GM18907 (cell line): ENCODE data around the gene CAPSL.
A peak's percentile ranks its signal among the peaks of the same experiment; 100 is the strongest.
"Not testable (repeated sequence)": the region's sequence is repeated elsewhere in the genome, so short reads cannot be mapped to it uniquely, and the experiment has no call there.

Source experiments
- ATAC-seq: cut with Tn5 transposase; IDR thresholded peaks from one replicate; pipeline ENCODE4 v1.9.1; 2021; ENCODE audit warnings: mild to moderate bottlenecking, moderate library complexity; ENCODE audit not compliant: unreplicated experiment

The CAPSL gene

GRCh38 chr5:35908228-35908627 lies 30.2 kb downstream of the CAPSL start:
- no peak for ATAC-seq

GRCh38 chr5:35904443-35905132 lies 33.8 kb downstream of the CAPSL start:
- ATAC-seq = peak; percentile 64

GRCh38 chr5:35903631-35904203 lies 34.7 kb downstream of the CAPSL start:
- ATAC-seq = no peak

GRCh38 chr5:35902046-35902672 lies 36.3 kb downstream of the CAPSL start:
- peak; percentile 64 for ATAC-seq

GRCh38 chr5:35900972-35901695 lies 37.3 kb downstream of the CAPSL start:
- ATAC-seq = no peak

- no peak for ATAC-seq
These were observed 38.6 kb downstream of the CAPSL start for GRCh38 chr5:35899800-35900199.

- no peak for ATAC-seq
These were observed 39.3 kb downstream of the CAPSL start for GRCh38 chr5:35898952-35899660.

GRCh38 chr5:35894131-35894530 lies 44.3 kb downstream of the CAPSL start:
- ATAC-seq = no peak

- ATAC-seq = not testable (repeated sequence)
These were observed 45.6 kb downstream of the CAPSL start for GRCh38 chr5:35892799-35893198.

- ATAC-seq = no peak
These were observed 48.1 kb downstream of the CAPSL start for GRCh38 chr5:35890021-35891020.

GRCh38 chr5:35887321-35888100 lies 50.9 kb downstream of the CAPSL start:
- no peak for ATAC-seq

GRCh38 chr5:35886381-35886780 lies 52.0 kb downstream of the CAPSL start:
- ATAC-seq = no peak

GRCh38 chr5:35884773-35885172 lies 53.6 kb downstream of the CAPSL start:
- ATAC-seq = no peak

GRCh38 chr5:35884191-35884769 lies 54.1 kb downstream of the CAPSL start:
- peak; percentile 54 for ATAC-seq

- ATAC-seq = no peak
These were observed 56.7 kb downstream of the CAPSL start for GRCh38 chr5:35881758-35882157.

- ATAC-seq = no peak
These were observed 58.3 kb downstream of the CAPSL start for GRCh38 chr5:35880156-35880555.

- no peak for ATAC-seq
These were observed 58.8 kb downstream of the CAPSL start for GRCh38 chr5:35879649-35880048.

- no peak for ATAC-seq
These were observed 59.3 kb downstream of the CAPSL start for GRCh38 chr5:35879096-35879495.

- ATAC-seq = no peak
These were observed 60.3 kb downstream of the CAPSL start for GRCh38 chr5:35878079-35878478.
